AG09309 (cell line): Measurements from ENCODE around the gene NANOGP8.
"Not testable (repeated sequence)": the region's sequence is repeated elsewhere in the genome, so short reads cannot be mapped to it uniquely, and the experiment has no call there.

ENCODE experiments used
- DNase-seq: peaks from one replicate; pipeline ENCODE4 v3.0.0-alpha.2; 2010; ENCODE audit warnings: low read depth
- H3K4me3 ChIP-seq: 2 replicates; pipeline ENCODE4 v1.5.1; 2011; ENCODE audit warnings: mild to moderate bottlenecking, low read depth, low read length, moderate library complexity; ENCODE audit not compliant: control insufficient read depth
- TF ChIP-seq, protein P1 (sequence below): IDR thresholded peaks from 2 replicates; pipeline ENCODE4 v1.5.1; 2011; ENCODE audit warnings: mild to moderate bottlenecking, low read depth, low read length, inconsistent platforms; ENCODE audit not compliant: insufficient read depth, control insufficient read depth; ENCODE audit errors: missing control alignments

Gene NANOGP8, protein sequence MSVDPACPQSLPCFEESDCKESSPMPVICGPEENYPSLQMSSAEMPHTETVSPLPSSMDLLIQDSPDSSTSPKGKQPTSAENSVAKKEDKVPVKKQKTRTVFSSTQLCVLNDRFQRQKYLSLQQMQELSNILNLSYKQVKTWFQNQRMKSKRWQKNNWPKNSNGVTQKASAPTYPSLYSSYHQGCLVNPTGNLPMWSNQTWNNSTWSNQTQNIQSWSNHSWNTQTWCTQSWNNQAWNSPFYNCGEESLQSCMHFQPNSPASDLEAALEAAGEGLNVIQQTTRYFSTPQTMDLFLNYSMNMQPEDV

GRCh38 chr15:35085176-35085919 is at the start of gene NANOGP8:
Gene NANOGP8, minus strand, starts transcription at chr15:35085295. Its CDS starts 185 bp downstream, at chr15:35085110.
- not testable (repeated sequence) for DNase-seq, H3K4me3 ChIP-seq

DNA sequence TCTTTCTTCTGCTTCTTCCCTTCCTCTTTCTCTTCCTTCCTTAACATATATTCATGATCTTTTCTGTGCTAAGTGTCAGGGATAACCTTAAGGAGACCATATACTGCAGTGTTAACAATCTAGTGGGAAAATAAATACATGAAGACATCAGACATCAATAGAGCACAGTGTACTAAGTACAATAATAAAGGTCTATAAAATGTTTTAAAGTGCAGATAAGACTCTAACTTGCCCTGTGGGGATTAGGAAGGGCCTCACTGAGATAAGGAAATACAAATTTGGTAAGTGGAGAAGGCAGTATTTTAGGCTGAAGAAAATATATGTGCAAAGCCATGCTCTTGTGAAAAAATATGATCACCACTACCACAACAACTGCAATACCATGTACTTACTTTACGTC is 49.2 kb upstream of the NANOGP8 start:
- H3K4me3 ChIP-seq: no peak overlapping the region
- no peak for DNase-seq
- TF ChIP-seq, protein P1, sequence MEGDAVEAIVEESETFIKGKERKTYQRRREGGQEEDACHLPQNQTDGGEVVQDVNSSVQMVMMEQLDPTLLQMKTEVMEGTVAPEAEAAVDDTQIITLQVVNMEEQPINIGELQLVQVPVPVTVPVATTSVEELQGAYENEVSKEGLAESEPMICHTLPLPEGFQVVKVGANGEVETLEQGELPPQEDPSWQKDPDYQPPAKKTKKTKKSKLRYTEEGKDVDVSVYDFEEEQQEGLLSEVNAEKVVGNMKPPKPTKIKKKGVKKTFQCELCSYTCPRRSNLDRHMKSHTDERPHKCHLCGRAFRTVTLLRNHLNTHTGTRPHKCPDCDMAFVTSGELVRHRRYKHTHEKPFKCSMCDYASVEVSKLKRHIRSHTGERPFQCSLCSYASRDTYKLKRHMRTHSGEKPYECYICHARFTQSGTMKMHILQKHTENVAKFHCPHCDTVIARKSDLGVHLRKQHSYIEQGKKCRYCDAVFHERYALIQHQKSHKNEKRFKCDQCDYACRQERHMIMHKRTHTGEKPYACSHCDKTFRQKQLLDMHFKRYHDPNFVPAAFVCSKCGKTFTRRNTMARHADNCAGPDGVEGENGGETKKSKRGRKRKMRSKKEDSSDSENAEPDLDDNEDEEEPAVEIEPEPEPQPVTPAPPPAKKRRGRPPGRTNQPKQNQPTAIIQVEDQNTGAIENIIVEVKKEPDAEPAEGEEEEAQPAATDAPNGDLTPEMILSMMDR: no peak

DNA sequence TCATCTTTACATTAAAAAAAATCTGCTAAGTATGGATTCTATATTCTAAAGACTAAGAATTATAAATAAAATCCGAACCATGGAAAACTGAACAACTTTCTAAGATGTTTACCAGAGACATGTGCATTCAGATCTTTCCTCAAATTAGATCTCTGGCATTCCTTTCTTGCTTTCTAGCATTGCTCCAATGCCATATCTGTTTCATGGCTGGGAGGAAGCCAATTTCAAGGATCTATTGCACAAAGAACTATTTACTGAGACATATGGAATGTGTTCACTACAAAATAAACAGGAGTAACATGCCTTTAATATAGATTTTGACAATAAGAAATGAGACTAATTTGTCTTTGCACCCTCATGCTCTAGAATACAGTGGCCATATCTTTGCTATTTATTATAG is 45.1 kb upstream of the NANOGP8 start:
- TF ChIP-seq, protein P1: no peak
- no peak overlapping the region for H3K4me3 ChIP-seq
- no peak for DNase-seq

GRCh38 chr15:35129361-35129760 is 44.3 kb upstream of the NANOGP8 start:
- no peak for DNase-seq
- H3K4me3 ChIP-seq: no peak overlapping the region
- TF ChIP-seq, protein P1: no peak

DNA sequence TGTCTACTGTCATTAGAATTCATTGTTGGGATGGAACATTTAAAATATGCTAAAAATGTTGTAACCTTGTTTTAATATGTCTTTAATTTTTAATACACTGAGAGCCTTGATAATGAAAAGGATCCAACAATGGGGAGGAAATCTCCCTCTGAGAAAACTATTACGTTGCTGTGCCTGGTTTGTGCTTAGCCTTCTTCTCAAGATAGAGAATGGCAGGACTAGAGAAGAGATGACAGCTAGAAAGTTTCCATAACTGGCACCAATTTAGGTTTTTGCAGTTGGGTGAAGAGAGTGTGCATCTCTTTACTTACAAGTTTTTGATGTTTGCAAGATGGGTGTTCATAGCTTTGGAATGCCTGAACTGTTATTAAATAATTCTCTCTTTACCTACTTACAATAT is 42.6 kb upstream of the NANOGP8 start:
- TF ChIP-seq, protein P1: no peak
- no peak for DNase-seq
- no peak overlapping the region for H3K4me3 ChIP-seq

- H3K4me3 ChIP-seq: no peak overlapping the region
- TF ChIP-seq, protein P1: no peak
- DNase-seq: no peak
These were observed 41.1 kb upstream of the NANOGP8 start for GRCh38 chr15:35126236-35126635.

DNA sequence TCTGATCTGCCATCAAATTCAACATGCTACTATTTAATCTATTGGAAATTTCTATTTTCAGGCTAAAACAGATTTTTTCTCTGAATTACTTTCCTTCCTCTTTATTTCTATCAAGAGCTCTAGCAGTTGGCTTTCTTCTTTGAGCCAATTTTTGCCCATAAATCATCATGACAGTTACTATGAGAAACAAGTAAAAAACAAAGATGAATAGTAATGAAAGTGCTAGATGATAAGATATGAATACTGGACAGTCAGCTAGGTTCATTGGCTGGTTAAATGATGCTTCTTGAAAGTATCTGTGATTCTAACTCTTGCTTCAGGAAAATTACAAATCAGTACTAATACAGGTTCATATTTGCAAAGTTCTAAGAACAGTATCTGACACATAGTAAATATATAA is 38.6 kb upstream of the NANOGP8 start:
- DNase-seq: no peak
- no peak overlapping the region for H3K4me3 ChIP-seq
- TF ChIP-seq, protein P1: no peak
